ENCODE measurements around the gene ARFIP2. TPM values are rescaled to one million over a fixed set of nuclear protein-coding genes. Genes with fewer than 3 reads are reported as not detected.
A peak's percentile ranks its signal among the peaks of the same experiment; 100 is the strongest.

ARFIP2 gene
- total RNA-seq, 1 donor from 2014 or later: 36.4 TPM

DNA sequence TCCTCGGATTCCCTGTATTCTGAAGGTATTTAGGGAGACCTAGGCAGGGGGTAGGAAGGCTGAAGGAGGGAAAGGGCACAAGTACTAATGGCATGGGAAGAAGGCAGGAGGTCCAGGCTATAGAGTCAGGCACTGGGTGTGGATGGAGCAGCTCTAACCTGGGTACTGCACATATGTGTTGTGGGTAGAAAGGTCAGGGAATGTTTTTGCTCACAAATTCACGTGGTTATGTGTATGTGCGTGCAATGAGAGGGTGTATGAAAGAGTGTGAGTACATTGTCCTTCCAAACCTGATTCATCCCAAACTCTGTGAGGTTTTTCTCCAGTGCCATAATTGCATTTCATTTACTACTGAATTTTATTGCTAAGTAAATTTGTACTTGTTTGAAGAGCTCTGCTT, 39.1 kb upstream of the ARFIP2 start:
- no peaks in the 10 kb centered on the region for H3K27me3 ChIP-seq
- ATAC-seq (no peak), DNase-seq (no peak)
- no peaks in the 10 kb centered on the region for H3K9me3 ChIP-seq
- H3K36me3 ChIP-seq: peaks cover 23% of the 10 kb centered on the region
- no peak overlapping the region for H3K4me3 ChIP-seq
- no peaks in the 10 kb centered on the region for H3K4me1 ChIP-seq
- intact Hi-C loops (cut with DNase I): no loop called here
- no peak overlapping the region for H3K27ac ChIP-seq
- TF ChIP-seq, protein P1, sequence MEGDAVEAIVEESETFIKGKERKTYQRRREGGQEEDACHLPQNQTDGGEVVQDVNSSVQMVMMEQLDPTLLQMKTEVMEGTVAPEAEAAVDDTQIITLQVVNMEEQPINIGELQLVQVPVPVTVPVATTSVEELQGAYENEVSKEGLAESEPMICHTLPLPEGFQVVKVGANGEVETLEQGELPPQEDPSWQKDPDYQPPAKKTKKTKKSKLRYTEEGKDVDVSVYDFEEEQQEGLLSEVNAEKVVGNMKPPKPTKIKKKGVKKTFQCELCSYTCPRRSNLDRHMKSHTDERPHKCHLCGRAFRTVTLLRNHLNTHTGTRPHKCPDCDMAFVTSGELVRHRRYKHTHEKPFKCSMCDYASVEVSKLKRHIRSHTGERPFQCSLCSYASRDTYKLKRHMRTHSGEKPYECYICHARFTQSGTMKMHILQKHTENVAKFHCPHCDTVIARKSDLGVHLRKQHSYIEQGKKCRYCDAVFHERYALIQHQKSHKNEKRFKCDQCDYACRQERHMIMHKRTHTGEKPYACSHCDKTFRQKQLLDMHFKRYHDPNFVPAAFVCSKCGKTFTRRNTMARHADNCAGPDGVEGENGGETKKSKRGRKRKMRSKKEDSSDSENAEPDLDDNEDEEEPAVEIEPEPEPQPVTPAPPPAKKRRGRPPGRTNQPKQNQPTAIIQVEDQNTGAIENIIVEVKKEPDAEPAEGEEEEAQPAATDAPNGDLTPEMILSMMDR (IDR thresholded peaks at IDR 0.05): no peak

DNA sequence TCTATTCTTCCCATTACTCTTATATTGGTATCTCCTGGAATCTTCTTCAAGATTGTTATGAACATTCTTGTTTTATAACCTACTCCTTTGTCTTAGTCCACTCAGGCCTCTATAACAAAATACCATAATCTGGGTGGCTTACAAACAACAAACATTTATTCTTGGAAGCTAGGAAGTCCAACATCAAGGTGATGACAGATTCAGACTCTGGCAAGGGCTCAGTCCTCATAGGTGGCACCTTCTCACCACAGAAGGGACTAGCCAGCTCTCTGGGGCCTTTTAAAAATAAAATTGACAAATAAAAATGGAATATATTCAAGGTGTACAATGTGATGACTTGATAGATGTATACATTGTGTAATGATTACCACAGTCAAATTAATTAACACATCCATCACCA, 35.7 kb upstream of the ARFIP2 start:
- no peak for ATAC-seq
- intact Hi-C loops (cut with DNase I): no loop called here

DNA sequence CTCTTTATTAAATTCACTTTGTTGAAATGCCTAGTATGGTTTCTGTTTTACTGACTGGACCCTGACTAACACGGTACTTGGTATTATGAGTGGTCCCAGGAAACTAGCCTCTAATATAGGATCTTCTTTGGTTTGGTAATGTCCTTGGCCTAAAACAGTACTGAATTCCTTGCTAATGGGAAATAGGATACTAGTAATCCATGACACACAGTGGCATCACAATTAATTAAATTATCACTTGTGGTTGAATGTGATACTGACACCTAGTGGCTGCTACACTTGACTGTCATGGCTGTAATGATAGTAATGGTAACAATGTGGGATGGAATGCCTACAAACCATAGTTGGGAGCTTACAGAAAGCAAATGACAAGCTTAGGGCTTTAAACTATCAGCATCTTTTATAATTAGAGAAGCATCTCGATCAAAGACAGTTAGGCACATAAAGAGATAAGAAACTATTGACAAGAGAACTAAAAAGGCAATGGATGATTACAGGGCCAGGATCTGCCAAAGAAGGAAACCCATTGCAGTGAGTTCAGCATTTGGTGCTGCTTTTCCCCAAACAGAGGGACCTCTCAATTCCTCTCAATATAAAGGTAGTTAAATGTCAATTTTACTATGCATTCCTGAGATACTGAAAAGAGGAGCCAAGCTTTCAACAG, 24.6 kb upstream of the ARFIP2 start:
- Histone ChIP-seq H3K36me3 (peaks cover 32% of the 10 kb centered on the region), H3K4me1 (no peaks in the 10 kb centered on the region), H3K4me3 (no peak overlapping the region), H3K27ac (no peak overlapping the region), H3K9me3 (no peaks in the 10 kb centered on the region), H3K27me3 (no peaks in the 10 kb centered on the region)
- TF ChIP-seq, protein P1 (IDR thresholded peaks at IDR 0.05): peak; percentile 72
- ATAC-seq (peak; percentile 78), DNase-seq (no peak)
- intact Hi-C loops (cut with DNase I): loop anchor here (10.0 kb wide), 1 partner anchor 131 kb away; no protein-coding TSS in a partner anchor

More for the DNA sequence above, 35.7 kb upstream of the ARFIP2 start:
- H3K27me3 ChIP-seq: no peaks in the 10 kb centered on the region
- no peak for DNase-seq
- no peak overlapping the region for H3K4me3 ChIP-seq
- no peaks in the 10 kb centered on the region for H3K9me3 ChIP-seq
- TF ChIP-seq, protein P1 (IDR thresholded peaks at IDR 0.05): no peak
- H3K27ac ChIP-seq: no peak overlapping the region
- H3K36me3 ChIP-seq: peaks cover 27% of the 10 kb centered on the region
- no peaks in the 10 kb centered on the region for H3K4me1 ChIP-seq

DNA sequence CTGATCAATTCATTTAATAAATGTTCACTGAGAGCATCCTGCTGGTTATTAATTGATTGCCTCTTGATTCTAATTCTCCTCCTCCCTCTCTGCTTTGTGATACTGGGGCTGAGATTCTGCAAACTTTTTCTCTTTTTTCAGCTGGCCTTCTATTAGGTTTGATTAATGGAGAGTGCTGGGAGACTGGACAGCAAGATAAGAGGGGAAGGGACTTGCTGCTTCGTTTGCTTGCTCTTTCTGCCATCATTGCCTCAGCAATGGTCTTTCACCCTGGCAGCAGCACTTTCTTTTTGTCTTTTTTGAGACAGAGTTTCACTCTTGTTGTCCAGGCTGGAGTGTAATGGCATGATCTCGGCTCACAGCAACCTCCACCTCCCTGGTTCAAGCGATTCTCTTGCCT, 23.0 kb upstream of the ARFIP2 start:
- H3K36me3 ChIP-seq: peaks cover 27% of the 10 kb centered on the region
- H3K4me1 ChIP-seq: no peaks in the 10 kb centered on the region
- DNase-seq (no peak), ATAC-seq (no peak)
- no peaks in the 10 kb centered on the region for H3K9me3 ChIP-seq
- intact Hi-C loops (cut with DNase I): loop anchor here (10.0 kb wide), 1 partner anchor 129 kb away; no protein-coding TSS in a partner anchor
- H3K4me3 ChIP-seq: no peak overlapping the region
- H3K27ac ChIP-seq: no peak overlapping the region
- H3K27me3 ChIP-seq: no peaks in the 10 kb centered on the region
- TF ChIP-seq, protein P1 (IDR thresholded peaks at IDR 0.05): no peak

DNA sequence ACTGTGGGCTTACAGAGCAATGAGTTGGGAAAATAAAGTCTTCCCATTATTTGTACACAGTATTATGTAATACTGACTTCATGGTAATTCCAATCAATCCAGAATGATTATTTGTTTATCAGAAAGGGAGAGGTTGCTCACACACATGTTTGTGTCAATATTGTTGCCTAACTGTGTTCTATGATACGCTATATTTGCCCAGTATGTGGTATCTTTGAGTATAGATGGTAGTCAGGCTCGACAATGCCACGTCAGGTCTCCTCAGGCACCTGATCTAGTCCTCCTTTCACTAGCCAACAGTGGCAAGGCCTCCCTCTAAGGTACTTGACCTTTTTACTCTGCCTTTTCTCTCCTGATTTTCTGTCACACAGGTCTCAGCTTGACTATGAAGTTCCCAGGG, 21.3 kb upstream of the ARFIP2 start:
- Histone ChIP-seq H3K4me1 (no peaks in the 10 kb centered on the region), H3K4me3 (no peak overlapping the region), H3K36me3 (peaks cover 22% of the 10 kb centered on the region), H3K27ac (no peak overlapping the region), H3K27me3 (no peaks in the 10 kb centered on the region), H3K9me3 (no peaks in the 10 kb centered on the region)
- intact Hi-C loops (cut with DNase I): loop anchor here (10.0 kb wide), 1 partner anchor 128 kb away; no protein-coding TSS in a partner anchor
- TF ChIP-seq, protein P1 (IDR thresholded peaks at IDR 0.05): no peak
- ATAC-seq (no peak), DNase-seq (no peak)

All from upper lobe of right lung (tissue), 1 donor.